Bronchial epithelial cell (primary cell): ENCODE results near the gene CHMP6. TPM values are rescaled to one million over a fixed set of nuclear protein-coding genes. Genes with fewer than 3 reads are reported as not detected.

Experiments used
- DNase-seq: peaks from one replicate; pipeline ENCODE4 v3.0.0-alpha.2; 2010; ENCODE audit warnings: low read depth
- FAIRE-seq: peaks from 2 replicates; lab custom pipeline; 2011; peaks lifted over from hg19 to GRCh38; lab: Jason Lieb, UNC
- H3K27me3 ChIP-seq: 2 replicates; pipeline ENCODE4 v1.5.1; 2011; ENCODE audit warnings: low read length; ENCODE audit not compliant: control insufficient read depth, insufficient read depth
- H3K36me3 ChIP-seq: 2 replicates; pipeline ENCODE4 v1.5.1; 2011; ENCODE audit warnings: low read length; ENCODE audit not compliant: control insufficient read depth, insufficient read depth
- H3K4me3 ChIP-seq: 2 replicates; pipeline ENCODE4 v1.5.1; 2011; ENCODE audit warnings: mild to moderate bottlenecking, low read depth, low read length, control low read depth
- CTCF ChIP-seq: IDR thresholded peaks from 2 replicates; pipeline ENCODE4 v1.5.1; 2011; ENCODE audit warnings: mild to moderate bottlenecking, moderate library complexity, low read length, control low read depth, inconsistent platforms; ENCODE audit not compliant: insufficient read depth, severe bottlenecking
- total RNA-seq: library from RNA; depleted of rRNA; stranded (reverse); fragments of >200 nt; gene quantifications from 2 replicates; pipeline ENCODE4 v1.2.1, GENCODE V29; 2014

CHMP6 gene
- total RNA-seq, 1 donor from 2014 or later = 5.8 TPM

GRCh38 chr17:81003711-81004475, 12.3 kb downstream of the CHMP6 start:
- no peak overlapping the region for H3K4me3 ChIP-seq
- TF ChIP-seq CTCF = no peak
- DNase-seq (no peak), FAIRE-seq (no peak)
- peaks cover 4% of the 10 kb centered on the region for H3K36me3 ChIP-seq
- peaks cover 9% of the 10 kb centered on the region for H3K27me3 ChIP-seq

DNA sequence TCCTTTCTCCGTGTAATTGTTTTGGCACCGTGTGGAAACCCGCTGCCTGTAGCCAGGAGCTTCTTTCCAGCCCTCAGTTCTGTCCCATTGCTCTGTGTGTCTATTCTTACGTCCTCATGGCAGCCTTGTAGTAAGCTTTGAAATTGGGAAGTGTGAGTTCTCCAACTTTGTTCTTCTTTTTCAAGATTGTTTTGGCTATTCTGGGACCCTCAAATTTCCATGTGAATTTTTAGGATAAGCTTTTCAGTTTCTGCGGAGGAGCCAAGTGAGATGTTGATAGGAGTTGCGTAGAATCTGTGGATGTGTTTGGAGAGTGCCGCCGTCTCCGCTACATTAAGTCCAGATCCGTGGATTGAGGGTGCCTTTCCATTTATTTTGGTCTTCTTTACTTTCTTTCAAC, 15.2 kb downstream of the CHMP6 start:
- Histone ChIP-seq H3K27me3 (peaks cover 9% of the 10 kb centered on the region), H3K36me3 (no peaks in the 10 kb centered on the region), H3K4me3 (no peak overlapping the region)
- TF ChIP-seq CTCF = no peak
- FAIRE-seq (no peak), DNase-seq (no peak)

DNA sequence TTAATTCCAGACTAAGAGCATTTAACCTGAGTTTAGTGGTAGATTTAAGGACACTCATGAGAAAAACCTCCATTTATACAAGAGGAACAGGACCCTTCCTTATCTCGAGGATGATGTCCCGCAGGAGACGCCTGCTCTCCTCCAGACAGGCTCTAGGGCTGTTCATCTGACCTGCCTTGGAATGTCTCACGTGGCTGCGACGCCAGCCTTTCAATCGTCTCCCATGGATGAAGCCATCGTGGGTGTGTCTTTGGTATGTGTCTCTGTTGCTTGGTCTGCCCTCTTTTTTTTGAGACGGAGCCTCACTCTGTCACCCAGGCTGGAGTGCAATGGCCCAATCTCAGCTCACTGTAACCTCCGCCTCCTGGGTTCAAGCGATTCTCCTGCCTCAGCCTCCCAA, 16.5 kb downstream of the CHMP6 start:
- no peak for FAIRE-seq
- TF ChIP-seq CTCF = no peak
- no peak overlapping the region for H3K4me3 ChIP-seq
- no peak for DNase-seq
- H3K27me3 ChIP-seq = peaks cover 9% of the 10 kb centered on the region
- no peaks in the 10 kb centered on the region for H3K36me3 ChIP-seq

GRCh38 chr17:81009136-81009535, 17.5 kb downstream of the CHMP6 start:
- H3K4me3 ChIP-seq = no peak overlapping the region
- no peak for FAIRE-seq
- DNase-seq = no peak
- H3K36me3 ChIP-seq = no peaks in the 10 kb centered on the region
- TF ChIP-seq CTCF = no peak
- H3K27me3 ChIP-seq = peaks cover 6% of the 10 kb centered on the region

GRCh38 chr17:81010935-81011334, 19.3 kb downstream of the CHMP6 start:
- DNase-seq (no peak), FAIRE-seq (no peak)
- TF ChIP-seq CTCF = no peak
- Histone ChIP-seq H3K4me3 (no peak overlapping the region), H3K36me3 (no peaks in the 10 kb centered on the region), H3K27me3 (no peaks in the 10 kb centered on the region)

GRCh38 chr17:81011951-81012350, 20.3 kb downstream of the CHMP6 start:
- H3K36me3 ChIP-seq = no peaks in the 10 kb centered on the region
- no peak for FAIRE-seq
- DNase-seq = no peak
- H3K4me3 ChIP-seq = no peak overlapping the region
- no peak for TF ChIP-seq CTCF
- H3K27me3 ChIP-seq = no peaks in the 10 kb centered on the region
